Left forelimb (tissue), 1 donor: ENCODE data around the gene SHROOM2.
"Not testable (repeated sequence)": the region's sequence is repeated elsewhere in the genome, so short reads cannot be mapped to it uniquely, and the experiment has no call there.

ENCODE experiments used
- DNase-seq: peaks from one replicate; pipeline ENCODE4 v3.0.0-alpha.2; 2018; ENCODE audit warnings: low spot score

Gene SHROOM2

DNA sequence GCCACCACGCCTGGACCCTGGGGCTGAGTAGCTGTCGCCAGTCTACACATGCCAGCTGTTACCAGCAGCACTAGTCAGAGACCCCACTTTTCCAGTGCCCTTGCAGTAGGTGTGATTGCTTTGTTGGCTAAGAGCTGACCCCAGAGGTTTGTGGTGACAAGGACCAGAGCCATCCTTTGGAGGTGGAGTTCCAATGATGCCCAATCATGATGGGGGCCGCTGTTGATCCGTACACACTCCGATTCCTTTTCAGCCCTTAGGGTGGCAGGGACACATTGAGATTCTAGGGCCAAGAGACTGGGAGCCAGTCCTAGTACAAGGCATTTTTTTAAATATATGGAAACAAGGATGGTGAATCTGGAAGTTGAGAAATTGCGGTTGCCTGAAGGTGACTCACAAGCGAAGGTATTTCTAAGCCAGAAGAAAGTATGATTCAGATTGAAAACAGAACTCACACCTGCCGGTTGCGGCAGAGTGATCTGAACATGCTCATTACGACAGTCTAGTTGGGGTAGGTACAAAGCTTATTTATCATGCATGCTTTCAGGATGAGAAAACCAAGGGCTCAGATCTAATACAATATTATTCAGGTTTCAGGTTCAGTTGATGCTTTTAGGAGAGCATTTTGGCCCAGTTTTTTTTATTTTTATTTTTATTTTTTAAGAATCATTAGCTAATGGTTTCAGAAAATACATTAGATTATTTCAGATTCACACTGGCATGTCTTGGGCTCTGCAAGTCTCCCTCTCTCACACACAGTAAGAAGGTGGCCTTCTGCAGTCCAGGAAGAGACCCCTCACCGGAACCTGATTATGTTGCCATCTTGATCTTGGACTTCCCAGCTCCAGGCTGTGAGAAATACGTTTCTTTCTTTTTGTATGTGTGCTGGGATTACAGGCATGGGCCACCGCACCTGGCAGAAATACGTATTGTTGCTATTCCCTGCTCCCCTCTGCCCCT lies 43.4 kb downstream of the SHROOM2 start:
- no peak for DNase-seq

DNA sequence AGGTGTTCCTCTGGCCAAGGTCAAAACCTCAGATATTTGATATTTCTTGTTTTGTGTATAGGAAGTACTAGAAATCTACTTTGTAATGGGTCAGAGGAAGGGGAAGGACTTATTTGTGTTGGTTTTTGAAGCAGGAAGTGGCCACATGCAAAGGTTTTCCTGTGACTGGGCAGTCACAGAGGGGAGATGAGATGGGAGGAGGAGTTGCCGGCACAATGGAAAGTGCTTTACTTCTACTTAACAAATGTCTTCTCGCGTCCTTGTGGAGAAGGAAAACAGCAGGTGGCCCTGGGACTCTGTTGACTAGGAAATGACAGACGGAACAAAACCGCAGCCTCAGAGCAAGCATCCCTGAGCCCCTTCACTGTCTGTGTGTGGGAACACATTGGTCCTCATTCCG lies 46.6 kb downstream of the SHROOM2 start:
- no peak for DNase-seq

DNA sequence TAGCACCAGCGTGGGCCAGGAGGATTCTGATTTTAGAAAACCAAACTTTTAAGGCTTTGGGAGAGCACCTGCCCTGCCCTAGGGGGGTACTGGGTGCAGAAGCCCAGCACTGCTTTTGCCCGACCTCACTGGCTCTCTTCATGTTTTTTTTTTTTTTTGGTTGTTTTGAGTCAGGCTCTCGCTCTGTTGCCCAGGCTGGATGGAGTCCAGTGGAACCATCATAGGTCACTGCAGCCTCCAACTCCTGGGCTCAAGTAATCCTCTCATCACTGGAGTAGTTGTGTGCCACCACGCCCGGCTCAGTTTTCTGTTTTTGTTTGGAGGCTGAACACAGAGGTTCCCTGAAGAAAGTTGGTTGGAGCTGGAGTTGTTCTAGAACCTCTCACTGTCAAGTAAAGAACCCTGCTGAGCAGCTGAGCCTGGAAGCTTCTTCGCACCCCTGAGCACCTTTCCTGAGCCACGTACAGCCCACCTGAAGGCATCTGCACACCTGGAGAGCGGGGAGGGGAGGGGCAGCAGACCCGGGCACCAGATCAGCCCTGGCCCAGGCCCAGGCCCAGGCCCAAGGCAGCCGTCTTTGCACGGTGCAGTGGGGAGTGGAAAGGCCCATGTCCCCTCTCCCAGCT lies 49.5 kb downstream of the SHROOM2 start:
- DNase-seq, result no peak

DNA sequence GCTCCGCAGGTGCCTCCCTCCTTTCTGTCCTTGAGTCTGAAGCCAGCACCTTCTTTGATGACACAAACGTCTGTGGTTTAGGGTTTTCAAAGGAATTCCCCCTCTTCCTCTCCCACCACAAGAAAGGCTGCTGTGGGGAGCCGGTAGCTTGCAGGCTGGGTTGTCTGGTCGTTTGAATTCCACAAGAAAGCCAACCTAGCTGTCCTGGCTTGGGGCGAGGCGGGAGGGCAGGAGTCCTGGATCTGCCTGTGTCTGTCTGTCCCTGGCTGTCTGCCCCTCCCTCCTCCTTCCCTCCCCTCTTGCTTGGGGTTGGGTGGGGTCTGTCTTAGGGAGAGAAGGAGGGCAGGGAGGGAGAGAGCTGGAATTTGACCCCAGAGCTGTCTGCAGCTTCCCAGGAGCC lies 56.3 kb downstream of the SHROOM2 start:
- no peak for DNase-seq

DNA sequence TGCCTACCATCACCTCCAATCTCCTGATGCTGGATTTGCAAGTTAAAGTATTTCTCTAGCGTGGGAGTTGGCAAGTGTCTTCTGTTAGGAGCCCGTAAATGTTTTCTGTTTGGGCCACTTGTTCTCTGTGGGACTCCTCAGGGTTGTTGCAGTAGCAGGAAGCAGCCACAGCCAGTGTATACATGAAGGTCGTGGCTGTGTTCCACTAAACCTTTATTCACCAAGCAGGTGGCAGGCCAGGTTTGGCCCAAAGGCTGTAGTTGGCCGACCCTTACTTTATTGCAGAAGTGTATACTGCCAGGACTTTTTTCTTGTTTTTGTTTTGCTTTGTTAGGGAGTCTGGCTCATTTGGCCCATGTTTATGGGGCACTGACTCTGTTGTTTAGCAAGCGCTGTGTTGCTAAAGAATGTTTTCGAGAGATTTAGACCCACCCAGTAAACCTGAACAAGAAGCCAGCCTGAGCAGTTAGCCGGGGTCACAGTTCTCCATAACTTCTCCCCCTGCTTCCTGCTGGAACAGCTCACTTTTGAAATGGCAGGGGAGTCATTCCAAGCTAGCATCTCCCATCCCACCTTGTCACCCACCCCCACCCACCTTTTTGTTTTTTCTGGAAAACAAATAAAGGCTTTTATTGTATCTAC lies 58.8 kb downstream of the SHROOM2 start:
- DNase-seq, result no peak

DNA sequence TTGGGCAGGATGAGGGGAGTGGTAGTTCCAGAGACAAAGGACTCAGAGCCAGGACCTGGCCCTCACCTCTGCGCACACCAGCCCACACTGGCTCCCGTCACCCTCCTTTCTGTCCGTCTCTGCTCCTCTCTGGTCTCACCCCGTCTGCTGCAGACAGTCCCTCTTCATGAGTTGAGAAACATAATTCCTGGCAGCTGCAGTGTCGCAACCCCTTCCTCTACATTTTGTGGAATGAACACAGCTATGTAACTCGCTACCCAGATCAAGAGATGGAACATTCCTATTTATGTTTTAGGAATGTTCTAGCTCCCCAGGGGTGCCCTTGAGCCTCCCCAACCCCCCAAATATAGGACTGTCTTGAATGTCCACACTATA lies 59.3 kb downstream of the SHROOM2 start:
- no peak for DNase-seq

DNA sequence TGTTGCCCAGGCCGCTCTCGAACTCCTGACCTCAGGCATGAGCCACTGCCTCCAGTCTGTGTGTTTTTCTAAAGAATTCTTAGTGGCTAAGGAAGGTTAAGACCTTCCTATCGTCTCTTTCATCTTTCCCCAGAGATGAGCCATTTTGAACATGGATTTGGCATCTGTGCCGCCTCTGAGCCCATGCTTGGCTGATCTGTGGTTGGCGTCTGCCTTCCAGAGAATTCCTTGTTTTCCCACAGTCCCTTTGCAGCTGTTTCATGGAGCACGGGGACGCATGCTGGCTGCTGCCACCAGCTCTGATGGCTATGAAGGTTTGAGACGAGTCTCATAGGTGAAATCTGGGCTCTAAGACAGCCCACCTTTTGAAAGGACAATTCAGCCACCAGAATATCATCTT lies 60.4 kb downstream of the SHROOM2 start:
- DNase-seq, result no peak

DNA sequence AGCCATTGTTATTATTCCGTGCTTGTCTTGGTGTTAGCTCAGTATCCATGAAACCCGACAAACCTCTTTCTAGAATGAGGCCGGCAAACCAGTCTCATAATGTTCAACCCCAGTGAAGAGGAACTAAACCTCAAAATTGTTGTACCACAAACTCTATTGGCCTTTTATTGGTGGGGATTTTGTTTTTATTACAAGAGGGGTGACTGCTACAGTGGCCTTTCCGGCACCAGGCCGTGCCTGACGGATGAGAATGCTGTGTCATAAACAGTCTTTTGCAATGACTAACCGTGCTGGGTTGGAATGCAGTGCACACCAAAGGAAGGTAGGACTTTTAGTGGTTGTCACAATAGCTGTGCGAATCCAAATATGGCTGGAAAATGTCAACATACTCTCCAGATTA lies 60.8 kb downstream of the SHROOM2 start:
- DNase-seq, result no peak

DNA sequence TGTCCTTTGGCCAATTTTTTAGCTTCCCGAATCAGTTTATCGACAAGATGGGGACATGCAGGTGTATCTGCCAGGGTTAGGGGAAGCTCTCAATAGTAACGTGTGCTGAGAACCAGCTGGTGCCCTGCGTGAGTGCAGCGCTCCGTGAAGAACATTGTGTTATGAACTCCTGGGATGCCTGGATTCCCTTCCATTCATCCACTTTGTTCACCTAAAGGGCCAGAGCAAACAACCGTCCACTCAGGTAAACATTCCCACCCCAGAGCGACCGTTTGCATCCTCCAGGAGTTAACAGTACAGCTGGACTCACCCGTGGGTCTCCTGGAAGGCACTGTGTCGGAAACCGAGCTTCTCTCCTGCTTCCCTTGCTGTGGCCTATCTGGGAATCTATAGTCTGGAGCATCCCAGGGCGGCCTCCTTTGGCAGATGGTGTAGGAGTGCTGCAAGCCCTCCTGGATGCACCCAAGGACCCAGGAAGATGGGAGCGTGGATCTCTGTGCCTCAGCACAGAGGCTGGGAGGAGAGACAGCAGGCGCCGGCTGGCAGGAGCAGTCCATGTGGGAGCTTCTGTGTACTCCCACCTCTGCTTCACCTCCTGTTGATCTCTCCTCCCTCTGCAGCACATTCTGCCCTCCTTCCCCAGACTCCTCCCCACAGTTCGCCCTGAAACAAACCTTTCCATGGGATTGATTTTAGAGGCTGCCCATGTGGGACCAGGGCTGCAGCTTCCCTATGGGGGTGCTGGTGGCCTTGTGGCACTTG lies 62.7 kb downstream of the SHROOM2 start:
- no peak for DNase-seq

DNA sequence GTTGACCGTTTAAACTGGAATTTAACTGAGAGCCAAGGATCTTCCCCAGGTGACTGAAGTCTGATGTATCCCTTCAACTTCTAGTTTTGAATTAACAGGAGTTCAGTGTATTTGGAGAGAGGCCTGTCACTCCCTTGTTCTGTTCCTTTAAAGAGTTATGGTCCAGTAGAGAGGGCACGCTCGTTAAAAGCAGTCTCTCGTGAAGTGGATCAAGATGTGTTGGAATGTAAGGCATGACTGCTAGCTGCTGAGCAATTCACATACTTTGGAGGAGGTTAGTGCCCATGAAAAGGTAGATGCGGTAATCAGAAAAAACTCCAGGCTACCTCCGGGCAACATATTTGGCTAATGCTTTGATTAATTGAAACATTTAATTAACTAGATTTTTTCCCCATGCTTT lies 65.7 kb downstream of the SHROOM2 start:
- DNase-seq, result no peak

DNA sequence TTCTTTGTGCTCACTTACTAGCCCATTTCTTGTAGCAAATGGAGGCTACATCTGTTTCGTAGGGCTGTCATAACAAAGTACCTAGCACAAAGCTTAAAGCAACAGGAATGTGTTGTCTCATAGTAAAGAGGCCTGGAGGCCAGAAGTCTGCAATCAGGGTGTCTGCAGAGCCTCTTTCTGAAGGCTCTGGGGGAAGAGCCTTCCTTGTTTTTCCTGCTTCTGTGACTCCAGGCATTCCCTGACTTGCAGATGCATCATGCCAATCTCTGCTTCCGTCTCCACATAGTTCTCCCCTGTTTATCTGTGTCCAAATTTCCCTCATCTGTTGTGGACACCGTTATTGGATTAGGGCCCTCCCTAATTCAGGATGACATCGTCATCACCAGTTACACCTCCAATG lies 67.1 kb downstream of the SHROOM2 start:
- DNase-seq, result no peak

DNA sequence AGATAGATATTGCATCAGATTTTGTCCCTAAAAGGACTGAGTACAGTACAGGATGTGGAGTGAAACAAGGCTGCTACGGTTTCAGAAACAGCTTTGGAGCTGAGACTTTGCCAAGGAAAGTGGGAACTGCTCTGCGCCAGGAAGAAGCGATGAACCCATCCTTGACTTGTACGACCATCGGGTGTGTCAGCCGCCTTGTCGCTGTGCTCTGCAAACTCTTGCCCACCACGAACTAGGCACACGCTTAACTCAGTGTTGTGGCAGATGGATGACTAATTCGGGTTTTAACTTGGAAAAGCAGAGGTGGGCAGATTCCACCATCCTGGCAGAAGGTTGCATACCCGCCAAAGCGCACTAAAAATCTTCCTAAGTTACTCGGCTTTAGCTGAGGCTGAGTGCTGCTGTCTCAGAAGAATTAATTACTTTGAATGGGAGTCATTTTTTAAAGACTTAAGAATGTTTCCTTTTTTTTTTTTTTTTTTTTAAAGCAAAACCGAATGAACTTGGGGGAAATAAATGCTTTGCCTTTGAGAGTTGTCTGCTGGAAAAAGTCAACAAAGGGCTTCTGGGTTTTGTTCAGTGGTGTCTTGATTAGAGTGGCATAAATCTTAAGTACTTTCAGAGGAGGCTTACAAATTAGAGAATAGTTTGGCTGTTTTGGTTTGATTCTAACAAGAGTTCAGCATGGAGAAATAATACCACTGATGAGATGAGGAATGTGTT lies 69.5 kb downstream of the SHROOM2 start:
- no peak for DNase-seq

DNA sequence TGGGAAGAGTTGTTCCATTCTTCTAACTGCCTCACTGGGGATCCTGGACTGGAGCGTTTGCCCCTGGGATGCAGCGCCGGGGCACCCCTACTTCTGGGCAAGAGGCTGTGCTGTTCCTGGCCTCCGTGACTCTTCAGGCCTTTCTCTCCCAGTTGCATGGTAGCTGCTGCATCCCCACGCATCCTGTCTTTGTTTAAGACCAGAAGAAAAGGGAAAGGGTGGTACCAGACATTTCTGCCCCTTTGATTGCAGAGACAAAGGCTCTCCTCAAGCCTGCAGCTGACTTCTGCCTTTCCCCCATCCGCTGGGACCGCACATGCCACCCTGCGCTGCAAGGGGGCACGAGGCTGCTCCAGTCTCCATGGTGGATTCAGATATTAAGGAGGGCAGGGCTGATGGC lies 70.4 kb downstream of the SHROOM2 start:
- DNase-seq, result no peak

DNA sequence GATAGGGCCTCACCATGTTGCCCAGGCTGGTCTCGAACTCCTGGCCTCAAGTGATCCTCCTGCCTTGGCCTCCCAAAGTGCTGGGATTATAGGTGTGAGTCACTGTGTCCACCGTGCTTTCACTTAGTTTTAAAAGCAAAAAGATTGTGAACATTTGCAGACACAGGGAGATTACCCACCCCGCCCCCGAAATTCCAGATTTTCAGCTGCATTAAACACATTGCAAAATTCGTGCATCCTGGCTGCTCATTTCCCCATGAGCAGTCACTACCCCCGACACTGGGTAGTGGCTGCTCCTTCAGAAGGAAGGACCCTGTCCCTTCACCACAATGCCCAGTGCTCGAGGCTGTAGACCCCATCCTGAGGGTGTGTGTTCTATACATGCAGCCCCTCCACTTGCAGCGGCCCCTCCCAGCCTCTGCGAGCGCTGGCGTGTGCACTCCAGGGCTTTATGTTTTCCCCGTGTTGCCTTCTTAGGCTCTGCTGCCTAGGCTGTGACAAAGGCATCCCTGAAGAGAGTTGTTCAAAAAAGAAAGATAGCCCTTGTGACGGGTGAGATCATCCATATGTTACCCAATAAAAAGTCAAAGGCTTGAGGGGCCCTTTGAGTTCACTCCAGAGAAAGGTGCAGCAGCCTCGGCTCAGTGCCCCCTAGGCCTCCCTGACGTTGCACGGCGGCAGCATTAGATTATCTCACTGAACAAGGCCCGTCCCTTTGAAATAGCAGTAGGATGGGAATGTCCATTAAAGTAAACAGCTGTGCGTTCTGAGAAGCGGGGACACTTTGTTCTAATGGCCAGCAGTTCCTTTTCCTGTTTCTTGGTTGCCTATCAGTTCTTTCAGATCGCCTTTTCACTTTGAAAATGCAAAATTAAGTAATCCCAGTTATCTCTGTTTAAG lies 71.6 kb downstream of the SHROOM2 start:
- DNase-seq, result no peak

DNA sequence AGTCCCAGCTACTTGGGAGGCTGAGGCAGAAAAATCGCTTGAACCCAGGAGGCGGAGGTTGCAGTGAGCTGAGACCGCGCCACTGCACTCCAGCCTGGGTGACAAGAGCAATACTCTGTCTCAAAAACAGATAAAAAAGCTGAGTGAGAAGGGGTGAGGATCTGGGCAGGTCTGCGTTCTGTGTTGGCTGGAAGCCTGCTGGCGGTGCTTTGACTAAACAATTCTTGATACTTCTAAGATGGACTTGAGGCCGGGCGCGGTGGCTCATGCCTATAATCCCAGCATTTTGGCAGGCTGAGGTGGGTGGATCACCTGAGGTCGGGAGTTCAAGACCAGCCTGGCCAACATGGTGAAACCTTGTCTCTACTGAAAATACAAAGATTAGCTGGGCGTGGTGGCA lies 72.5 kb downstream of the SHROOM2 start:
- DNase-seq, result not testable (repeated sequence)

DNA sequence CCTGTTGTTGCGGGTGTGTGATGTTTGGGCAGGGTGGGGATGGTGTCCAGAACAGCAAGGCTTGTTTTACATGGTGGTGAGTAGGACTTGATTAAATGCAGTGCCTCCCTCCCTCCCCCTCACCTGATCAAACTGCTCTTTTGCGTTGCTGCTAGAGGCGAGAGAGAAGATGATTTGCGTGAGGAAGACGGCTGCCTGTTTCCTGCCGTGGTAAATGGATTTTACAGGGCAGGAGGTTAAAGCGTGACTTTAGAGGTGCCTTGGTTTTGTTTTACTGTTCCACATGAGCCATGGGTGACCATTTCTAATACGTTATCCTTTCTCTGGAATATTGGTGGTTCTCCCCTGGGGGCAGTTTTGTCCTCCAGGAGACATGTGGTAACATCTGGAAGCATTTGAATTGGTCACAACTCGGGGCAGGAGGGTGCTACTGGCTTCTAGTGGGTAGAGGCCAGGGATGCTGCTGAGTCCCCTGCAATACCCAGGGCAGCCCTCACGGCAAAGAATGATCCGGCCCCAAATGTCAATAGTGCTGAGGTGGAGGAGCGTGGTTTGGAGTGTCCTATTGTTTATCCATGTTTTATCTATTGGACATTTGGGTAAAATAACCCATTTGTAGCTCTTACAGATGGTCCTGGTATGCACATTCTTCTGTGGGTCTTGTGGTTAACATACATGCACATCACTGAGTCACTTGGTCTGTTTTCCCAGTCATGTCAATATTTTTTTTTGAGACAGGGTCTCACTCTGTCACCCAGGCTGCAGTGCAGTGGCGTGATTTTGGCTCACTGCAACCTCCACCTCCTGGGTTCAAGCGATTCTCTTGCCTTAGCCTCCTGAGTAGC lies 73.7 kb downstream of the SHROOM2 start:
- no peak for DNase-seq

DNA sequence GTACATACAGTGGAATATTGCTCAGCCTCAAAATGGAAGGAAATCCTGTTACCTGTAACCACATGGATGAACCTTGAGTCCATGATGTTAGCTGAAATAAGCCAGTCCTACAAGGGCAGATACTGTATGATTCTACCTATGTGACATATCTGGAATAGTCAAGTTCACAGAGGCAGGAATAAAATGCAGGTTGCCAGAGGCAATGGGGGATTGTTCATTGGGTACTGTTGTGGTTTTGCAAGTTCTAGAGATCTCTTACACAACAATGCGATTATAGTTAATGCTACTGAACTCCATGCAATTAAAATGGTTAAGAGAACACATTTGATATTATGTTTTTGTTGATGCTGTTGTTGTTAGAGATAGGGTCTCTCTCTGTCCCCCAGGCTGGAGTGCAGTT lies 74.6 kb downstream of the SHROOM2 start:
- DNase-seq, result no peak

DNA sequence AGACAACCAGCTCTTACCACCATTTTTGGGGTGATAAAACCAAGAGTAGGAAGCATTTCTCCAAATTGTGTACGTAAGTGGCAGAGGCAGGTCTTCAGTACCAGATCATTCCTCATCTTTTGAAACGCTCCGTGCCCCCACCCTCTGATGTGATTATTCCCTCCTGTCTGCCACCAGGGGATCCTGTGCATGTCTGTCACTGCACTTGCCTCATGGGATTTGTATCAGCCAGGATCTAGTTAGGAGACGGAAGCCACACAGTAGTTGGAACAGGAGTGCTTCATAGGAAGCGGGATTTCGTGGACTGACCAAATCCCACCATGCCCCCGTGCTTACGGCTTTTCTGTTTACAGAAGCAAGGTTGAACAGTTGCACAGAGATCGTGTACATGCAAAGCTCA lies 75.5 kb downstream of the SHROOM2 start:
- no peak for DNase-seq

DNA sequence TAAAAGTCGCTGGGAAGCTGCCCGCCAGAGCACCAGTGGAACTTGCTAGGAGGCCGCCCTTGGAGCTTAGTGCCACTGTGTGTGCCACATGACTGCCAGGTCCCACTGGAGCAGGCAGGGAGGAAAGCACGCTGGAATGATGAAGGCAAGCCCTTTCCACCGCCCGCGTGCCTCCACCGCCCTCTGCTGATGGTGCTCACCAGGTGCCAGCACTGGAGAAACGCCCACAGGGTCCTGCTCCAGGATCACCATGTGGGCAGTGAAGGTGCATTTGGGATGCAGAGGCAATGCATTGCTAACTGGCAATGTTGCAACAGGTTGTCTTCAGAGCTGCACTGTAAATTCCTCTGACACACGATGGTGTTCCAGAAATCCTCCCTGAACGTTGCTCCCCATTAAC lies 76.3 kb downstream of the SHROOM2 start:
- DNase-seq, result no peak

DNA sequence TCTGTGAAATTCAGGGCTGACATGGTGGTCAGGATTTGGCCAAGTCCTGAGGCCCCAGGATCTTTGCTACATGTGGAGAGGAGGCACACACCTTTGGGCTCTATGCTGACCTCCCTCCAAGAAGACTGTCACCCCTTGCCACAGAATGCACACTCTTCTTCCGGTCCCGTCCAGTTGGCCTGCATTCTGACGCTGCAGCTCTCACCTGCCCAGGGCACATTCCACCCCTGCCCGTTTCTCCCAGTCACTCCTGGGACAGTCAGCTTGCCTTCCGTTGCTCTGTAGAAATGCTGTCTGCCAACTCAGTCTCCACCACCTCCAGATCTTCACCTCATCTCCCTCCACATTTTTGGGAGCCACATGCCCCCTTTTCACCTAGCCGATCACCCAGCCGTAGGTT lies 76.7 kb downstream of the SHROOM2 start:
- DNase-seq, result no peak
